Skeletal muscle satellite cell (primary cell): ENCODE data around the gene NHERF1.

Experiments used
- H3K27me3 ChIP-seq: 2 replicates; pipeline ENCODE4 v1.7.0; 2013; ENCODE audit warnings: low read length; ENCODE audit not compliant: control insufficient read depth, insufficient read depth
- H3K36me3 ChIP-seq: 2 replicates; pipeline ENCODE4 v1.7.0; 2013; ENCODE audit warnings: mild to moderate bottlenecking, control low read depth, low read length; ENCODE audit not compliant: insufficient read depth
- H3K4me1 ChIP-seq: 2 replicates; pipeline ENCODE4 v1.7.0; 2013; ENCODE audit warnings: low read length; ENCODE audit not compliant: control insufficient read depth, insufficient read depth
- H3K4me2 ChIP-seq: 2 replicates; pipeline ENCODE4 v1.7.0; 2013; ENCODE audit warnings: mild to moderate bottlenecking, low read length
- H3K4me3 ChIP-seq: 2 replicates; pipeline ENCODE4 v1.7.0; 2013; ENCODE audit warnings: low read length
- H3K9ac ChIP-seq: 2 replicates; pipeline ENCODE4 v1.7.0; 2013; ENCODE audit warnings: mild to moderate bottlenecking, low read depth, low read length, moderate library complexity
- H3K9me3 ChIP-seq: replicated peaks from 2 replicates; pipeline ENCODE4 v1.7.0; 2013; ENCODE audit warnings: mild to moderate bottlenecking, control low read depth, low read length

The NHERF1 gene

GRCh38 chr17:74744349-74744713 is 4.1 kb upstream of the NHERF1 start:
- Histone ChIP-seq H3K9me3 (no peaks in the 10 kb centered on the region), H3K27me3 (peaks cover 7% of the 10 kb centered on the region), H3K9ac (no peak overlapping the region), H3K4me2 (no peak overlapping the region), H3K36me3 (no peaks in the 10 kb centered on the region), H3K4me1 (peaks cover 4% of the 10 kb centered on the region), H3K4me3 (no peak overlapping the region)

GRCh38 chr17:74744714-74745547 is 3.5 kb upstream of the NHERF1 start:
- peak overlapping the region; percentile 60 for H3K9ac ChIP-seq
- peaks cover 4% of the 10 kb centered on the region for H3K4me1 ChIP-seq
- H3K9me3 ChIP-seq: no peaks in the 10 kb centered on the region
- peaks cover 7% of the 10 kb centered on the region for H3K27me3 ChIP-seq
- peak overlapping the region; percentile 72 for H3K4me3 ChIP-seq
- H3K36me3 ChIP-seq: no peaks in the 10 kb centered on the region
- H3K4me2 ChIP-seq: peak overlapping the region; percentile 94

DNA sequence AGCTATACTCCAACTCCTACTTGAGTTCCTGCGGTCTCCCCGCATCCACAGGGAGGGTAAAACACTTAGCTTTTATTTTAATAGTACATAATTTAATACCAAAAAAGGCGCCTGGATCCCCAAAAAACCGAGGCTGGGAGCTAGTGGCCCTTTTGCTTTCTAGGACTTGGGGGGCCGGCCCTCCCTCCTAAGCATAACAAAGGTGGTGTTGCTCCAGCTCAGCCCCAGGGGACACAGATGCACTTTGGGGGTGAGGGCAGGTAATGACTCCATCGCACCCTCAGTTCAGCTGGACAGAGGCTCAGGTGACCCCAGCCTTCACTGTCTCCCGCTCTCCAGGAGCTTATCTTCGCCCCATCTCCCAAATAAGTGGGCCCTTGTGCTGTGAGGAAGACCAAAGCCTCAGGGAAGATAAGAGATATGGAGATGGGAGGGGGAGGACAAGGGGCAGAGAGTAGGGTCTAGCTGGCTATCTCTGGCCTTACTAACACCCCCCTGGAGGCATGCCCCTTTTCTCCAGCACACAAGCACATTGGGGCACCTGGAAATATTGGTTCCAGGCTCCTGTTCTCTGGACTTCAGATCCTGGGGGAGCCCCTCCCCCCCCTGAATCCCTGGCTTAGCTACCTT is 2.8 kb upstream of the NHERF1 start:
- Histone ChIP-seq H3K4me3 (no peak overlapping the region), H3K4me2 (no peak overlapping the region), H3K36me3 (no peaks in the 10 kb centered on the region), H3K27me3 (peaks cover 7% of the 10 kb centered on the region), H3K9me3 (no peaks in the 10 kb centered on the region), H3K4me1 (peaks cover 10% of the 10 kb centered on the region), H3K9ac (no peak overlapping the region)

GRCh38 chr17:74746376-74746775 is 2.1 kb upstream of the NHERF1 start:
- H3K4me1 ChIP-seq: peaks cover 17% of the 10 kb centered on the region
- no peak overlapping the region for H3K9ac ChIP-seq
- no peak overlapping the region for H3K4me2 ChIP-seq
- no peaks in the 10 kb centered on the region for H3K36me3 ChIP-seq
- peaks cover 7% of the 10 kb centered on the region for H3K27me3 ChIP-seq
- H3K9me3 ChIP-seq: no peaks in the 10 kb centered on the region
- no peak overlapping the region for H3K4me3 ChIP-seq

GRCh38 chr17:74746922-74747321 is 1.5 kb upstream of the NHERF1 start:
- H3K9ac ChIP-seq: no peak overlapping the region
- no peak overlapping the region for H3K4me3 ChIP-seq
- peaks cover 23% of the 10 kb centered on the region for H3K4me1 ChIP-seq
- peaks cover 2% of the 10 kb centered on the region for H3K27me3 ChIP-seq
- no peaks in the 10 kb centered on the region for H3K9me3 ChIP-seq
- H3K36me3 ChIP-seq: no peaks in the 10 kb centered on the region
- no peak overlapping the region for H3K4me2 ChIP-seq

- Histone ChIP-seq H3K4me1 (peaks cover 36% of the 10 kb centered on the region), H3K36me3 (peaks cover 7% of the 10 kb centered on the region), H3K9ac (peak overlapping the region; percentile 67), H3K27me3 (no peaks in the 10 kb centered on the region), H3K9me3 (no peaks in the 10 kb centered on the region), H3K4me2 (peak overlapping the region; percentile 98), H3K4me3 (peak overlapping the region; percentile 82)
These were observed 224 bp upstream of the NHERF1 start for GRCh38 chr17:74748279-74748528.

GRCh38 chr17:74749279-74750038 is 1.0 kb downstream of the NHERF1 start:
- H3K4me3 ChIP-seq: peak overlapping the region; percentile 82
- H3K9ac ChIP-seq: peak overlapping the region; percentile 82
- H3K4me1 ChIP-seq: peaks cover 37% of the 10 kb centered on the region
- peak overlapping the region; percentile 98 for H3K4me2 ChIP-seq
- peaks cover 7% of the 10 kb centered on the region for H3K36me3 ChIP-seq
- no peaks in the 10 kb centered on the region for H3K27me3 ChIP-seq
- H3K9me3 ChIP-seq: no peaks in the 10 kb centered on the region

DNA sequence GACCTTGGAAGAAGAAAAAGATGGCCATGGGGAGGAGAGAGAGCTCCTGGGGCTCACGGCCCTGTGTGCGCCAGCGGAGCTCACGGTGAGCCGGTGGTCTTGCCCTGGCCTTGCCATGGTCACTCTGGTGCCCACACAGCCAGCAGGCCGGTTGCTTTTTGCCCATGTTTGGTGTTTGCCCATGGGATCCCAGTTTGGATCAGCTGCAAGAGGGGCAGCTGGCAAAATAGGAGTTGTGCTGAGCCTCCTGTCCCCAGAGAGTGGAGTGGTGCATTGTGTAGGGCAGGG is 1.6 kb downstream of the NHERF1 start:
- H3K27me3 ChIP-seq: no peaks in the 10 kb centered on the region
- peak overlapping the region; percentile 82 for H3K4me3 ChIP-seq
- peaks cover 7% of the 10 kb centered on the region for H3K36me3 ChIP-seq
- H3K9me3 ChIP-seq: no peaks in the 10 kb centered on the region
- H3K9ac ChIP-seq: peak overlapping the region; percentile 82
- peak overlapping the region; percentile 98 for H3K4me2 ChIP-seq
- H3K4me1 ChIP-seq: peaks cover 37% of the 10 kb centered on the region

GRCh38 chr17:74750327-74751069 is 2.1 kb downstream of the NHERF1 start:
- Histone ChIP-seq H3K9ac (peak overlapping the region; percentile 82), H3K4me3 (peak overlapping the region; percentile 82), H3K27me3 (no peaks in the 10 kb centered on the region), H3K4me1 (peaks cover 40% of the 10 kb centered on the region), H3K36me3 (peaks cover 7% of the 10 kb centered on the region), H3K9me3 (no peaks in the 10 kb centered on the region), H3K4me2 (peak overlapping the region; percentile 98)

DNA sequence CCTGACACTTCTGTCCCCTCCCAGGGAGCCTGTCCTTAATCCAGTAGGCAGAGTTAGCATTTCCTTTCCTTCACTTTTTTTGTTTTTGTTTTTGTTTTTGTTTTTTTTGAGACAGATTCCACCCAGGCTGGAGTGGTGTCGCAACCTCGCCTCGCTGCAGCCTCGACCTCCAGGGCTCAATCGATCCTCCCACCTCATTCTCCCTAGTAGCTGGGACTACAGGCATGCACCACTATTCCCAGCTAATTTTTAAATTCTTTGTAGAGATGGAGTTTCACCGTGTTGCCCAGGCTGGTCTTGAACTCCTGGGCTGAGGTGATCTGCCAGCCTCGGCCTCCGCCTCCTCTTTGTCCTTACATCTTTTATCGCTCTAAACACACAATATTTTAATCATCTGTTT is 4.0 kb downstream of the NHERF1 start:
- H3K4me3 ChIP-seq: no peak overlapping the region
- no peaks in the 10 kb centered on the region for H3K9me3 ChIP-seq
- peak overlapping the region; percentile 82 for H3K9ac ChIP-seq
- no peaks in the 10 kb centered on the region for H3K27me3 ChIP-seq
- peaks cover 7% of the 10 kb centered on the region for H3K36me3 ChIP-seq
- peak overlapping the region; percentile 98 for H3K4me2 ChIP-seq
- peaks cover 49% of the 10 kb centered on the region for H3K4me1 ChIP-seq

DNA sequence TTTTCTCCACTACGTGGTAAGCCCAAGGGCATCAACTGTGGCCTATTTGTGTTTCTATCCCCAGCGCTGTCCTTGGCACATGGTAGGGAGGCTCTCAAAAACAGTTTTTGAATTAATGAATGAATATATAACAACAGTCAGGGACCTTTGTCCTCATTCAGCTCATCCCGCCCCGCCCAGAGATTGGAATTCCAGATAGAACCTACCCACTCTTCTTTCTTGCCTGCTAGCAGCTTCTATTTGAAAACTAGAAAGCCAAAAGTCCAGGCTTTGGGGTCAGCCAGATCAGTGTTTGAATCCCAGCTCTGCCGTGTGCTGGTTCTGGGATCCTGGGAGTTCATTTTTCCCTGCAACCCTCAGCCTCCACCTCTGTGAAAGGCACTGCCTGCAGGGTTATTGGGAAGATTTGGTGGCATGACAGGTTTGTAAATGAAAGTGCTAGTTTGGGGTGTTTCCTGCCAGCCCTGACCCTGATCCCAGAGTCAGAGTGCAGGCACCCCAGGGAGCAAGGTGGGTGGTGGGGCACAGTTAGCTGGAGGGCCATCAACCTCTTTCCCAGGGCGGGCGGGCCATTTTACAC is 4.5 kb downstream of the NHERF1 start:
- Histone ChIP-seq H3K4me2 (no peak overlapping the region), H3K4me3 (no peak overlapping the region), H3K9ac (no peak overlapping the region), H3K36me3 (peaks cover 7% of the 10 kb centered on the region), H3K9me3 (no peaks in the 10 kb centered on the region), H3K4me1 (peaks cover 54% of the 10 kb centered on the region), H3K27me3 (no peaks in the 10 kb centered on the region)
